Measurements from ENCODE around the gene GATC.

The GATC gene, protein sequence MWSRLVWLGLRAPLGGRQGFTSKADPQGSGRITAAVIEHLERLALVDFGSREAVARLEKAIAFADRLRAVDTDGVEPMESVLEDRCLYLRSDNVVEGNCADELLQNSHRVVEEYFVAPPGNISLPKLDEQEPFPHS
- 29.6 to 45.4 (median 38.8) reads per million in 4 donors for total RNA-seq

DNA sequence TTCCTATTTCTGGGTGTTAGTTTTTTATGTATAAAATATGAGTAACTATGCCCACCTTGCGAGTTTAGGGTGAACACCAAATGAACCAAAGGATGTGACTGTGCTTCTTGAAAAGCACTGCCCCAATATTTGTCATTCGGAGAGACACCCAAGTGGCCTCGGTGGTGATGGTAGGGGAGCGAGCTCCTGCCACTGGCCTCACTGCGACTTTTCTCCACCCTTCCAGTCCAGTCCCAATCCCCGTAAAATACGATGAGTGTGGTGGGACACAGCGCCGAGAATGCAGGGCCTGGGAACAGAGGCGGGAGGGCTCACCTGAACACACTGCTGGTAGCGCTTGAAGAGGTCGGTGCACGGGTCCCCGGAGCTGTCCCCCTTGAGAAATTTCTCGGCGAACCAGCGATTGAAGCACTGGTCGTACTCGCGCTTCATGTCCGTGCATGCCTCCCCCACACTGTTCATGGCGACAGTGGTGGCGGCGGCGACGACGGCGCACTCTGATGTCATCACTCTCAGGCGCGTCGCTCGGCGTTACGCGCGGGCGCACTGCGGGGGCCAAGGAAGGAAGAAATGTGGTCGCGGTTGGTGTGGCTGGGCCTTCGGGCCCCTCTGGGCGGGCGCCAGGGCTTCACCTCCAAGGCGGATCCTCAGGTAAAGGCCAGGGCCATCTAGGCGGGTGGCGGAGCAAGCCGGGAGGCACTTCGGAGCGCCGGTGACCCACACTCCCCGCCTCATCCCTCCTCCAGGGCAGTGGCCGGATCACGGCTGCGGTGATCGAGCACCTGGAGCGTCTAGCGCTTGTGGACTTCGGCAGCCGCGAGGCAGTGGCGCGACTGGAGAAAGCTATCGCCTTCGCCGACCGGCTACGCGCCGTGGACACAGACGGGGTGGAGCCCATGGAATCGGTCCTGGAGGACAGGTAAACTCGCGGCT lies at the start of gene GATC, which contains the start of gene TRIAP1:
Gene GATC, plus strand, starts transcription at position 534 of the 933 bp plus-strand sequence. Its CDS starts 37 bp downstream, at position 571.
Gene TRIAP1, minus strand, starts transcription at position 474 of the 933 bp plus-strand sequence. Its CDS starts 12 bp downstream, at position 462.
- peak; percentile 65 to 86 (median 79) for DNase-seq

DNA sequence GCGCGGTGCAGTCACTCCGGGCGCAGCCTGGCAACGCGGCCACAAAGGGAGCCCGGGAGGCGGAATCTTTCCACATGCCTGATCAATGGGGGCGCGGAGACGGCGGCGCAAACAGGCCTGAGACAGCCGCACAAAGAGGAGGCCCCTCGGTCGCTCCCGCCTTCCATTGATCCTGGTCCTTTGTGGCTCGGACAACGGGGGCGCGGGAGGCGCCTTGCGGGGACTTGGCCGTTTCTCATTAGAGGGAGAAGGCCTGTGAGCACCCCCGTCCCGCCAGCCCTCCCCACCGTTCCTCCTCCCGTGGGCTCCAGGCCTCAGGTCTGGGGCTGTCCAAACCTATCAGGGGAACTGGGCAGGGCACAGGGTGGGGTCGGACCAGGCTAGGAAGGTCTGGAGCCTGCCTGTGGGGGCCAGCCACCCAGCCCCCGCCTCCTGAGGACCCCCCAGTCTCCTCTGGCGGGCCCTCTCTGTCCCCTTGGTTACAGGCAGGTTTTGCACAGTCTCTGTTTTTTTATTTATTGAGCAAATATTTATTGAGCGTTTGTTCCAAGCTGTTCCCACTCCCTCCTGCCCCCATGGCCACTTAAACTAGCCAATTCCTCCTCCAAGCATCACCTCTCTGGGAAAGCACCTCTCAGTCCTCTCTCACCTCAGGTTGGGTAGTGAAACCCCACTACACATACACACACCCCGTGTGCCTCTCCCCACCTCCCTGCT lies 48.3 kb upstream of the GATC start:
- no peak for DNase-seq

DNA sequence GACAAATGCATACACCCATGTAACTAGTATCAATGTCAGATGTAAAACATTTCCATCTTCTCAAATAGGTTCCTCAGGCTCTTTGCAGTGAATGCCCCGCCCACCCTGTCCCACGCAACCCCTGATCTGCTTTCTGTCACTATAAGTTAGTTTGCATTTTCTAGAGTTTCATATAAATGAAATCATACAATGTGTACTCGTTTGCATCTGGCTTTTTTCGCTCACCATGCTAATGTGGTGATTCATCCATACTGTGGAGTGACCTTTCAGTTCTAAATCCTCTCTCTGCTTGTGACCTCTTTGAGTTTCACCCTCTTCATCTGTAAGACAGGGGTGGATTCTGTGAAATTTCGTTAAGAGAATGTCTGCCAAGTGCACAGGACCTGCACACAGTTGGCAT lies 46.7 kb upstream of the GATC start:
- no peak for DNase-seq

DNA sequence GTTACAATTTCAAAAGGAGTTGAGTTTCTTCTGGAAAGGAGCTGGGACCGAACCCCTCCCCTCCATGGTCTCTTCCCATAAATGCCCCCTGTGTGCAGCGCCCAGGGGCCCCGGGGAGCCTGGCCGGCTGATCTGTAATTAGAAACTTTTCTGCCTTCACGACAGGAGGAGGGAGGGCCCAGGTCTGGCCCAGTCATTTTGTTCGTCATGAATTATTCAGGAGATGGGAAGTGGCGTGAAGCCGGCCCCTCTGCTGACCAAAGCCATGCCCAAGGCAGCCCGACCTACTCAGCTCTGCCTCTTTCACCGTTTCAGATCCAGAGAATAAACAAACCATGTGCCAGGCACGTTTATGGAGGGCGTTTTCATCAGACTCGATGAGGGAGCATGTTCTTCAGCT lies 44.0 kb upstream of the GATC start:
- DNase-seq, result no peak

DNA sequence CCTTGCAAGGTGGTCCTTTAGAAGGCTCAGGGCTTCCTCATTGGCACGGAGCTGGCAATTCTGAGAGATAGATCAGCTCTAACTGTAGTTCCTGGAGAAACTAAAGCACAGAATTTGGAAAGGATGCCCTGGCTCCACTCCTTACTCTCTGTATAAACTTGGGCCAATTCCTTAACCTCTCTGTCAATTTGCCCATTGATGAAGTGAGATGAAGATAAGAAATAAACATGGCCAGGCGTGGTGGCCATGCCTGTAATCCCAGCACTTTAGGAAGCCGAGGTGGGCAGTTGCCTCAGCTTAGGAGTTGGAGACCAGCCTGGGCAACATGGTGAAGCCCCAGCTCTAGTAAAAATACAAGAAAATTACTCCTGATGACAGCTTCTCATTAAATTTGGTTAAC lies 42.4 kb upstream of the GATC start:
- no peak for DNase-seq

DNA sequence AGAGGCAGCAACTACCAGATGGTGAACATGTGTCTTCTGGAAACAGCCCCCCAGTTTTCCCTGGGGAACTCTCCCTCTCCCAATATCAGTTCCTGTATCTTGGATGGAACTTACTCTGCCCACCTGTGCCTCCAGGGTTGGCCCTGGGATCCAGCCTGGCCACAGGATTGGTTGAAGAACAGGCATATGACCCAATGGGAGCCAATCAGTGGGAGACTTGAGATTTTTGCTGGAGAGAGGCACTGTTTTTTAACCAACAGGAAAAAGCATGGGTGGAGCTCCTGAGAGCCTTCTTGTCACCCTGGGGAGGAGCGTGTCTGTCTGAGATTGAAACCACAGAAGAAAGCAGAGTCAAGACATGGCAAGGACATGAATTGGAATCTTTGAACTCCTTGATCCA lies 42.0 kb upstream of the GATC start:
- no peak for DNase-seq

DNA sequence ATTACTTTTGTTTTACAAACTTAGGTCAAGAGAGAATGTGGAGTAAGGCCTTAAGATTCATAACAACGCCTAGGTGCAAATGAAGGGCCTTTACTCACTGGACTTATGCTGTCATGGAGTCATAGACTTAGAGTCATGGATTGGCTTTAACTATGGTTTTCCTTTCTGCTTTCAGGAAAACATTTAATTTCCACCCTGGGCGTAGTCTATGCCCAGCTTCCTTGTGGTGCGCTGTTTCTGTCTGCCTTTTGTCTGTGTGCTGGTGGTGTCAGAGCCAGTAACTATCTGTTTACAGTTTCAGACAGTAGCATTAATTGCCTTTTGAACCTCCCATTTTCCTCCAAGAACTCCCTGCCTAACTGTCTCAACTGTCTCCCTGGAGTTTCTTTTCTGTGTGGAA lies 40.2 kb upstream of the GATC start:
- DNase-seq, result no peak

DNA sequence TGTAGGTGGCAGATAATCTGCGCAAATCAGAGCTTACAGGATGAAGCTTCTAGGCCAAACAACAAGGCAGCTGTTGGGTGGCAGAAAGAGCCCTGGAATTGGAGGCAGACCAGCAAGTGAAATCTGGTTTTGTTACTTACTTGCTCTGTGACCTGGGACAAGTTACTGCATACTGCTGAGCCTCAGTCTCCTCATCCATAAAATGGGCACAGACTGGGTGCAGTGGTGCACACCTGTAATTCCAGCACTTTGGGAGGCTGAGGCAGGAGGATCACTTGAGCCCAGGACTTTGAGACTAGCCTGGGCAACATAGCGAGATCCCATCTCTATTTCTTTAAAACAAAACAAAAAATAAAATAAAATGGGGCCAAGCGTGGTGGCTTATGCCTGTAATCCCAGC lies 39.7 kb upstream of the GATC start:
- no peak for DNase-seq

DNA sequence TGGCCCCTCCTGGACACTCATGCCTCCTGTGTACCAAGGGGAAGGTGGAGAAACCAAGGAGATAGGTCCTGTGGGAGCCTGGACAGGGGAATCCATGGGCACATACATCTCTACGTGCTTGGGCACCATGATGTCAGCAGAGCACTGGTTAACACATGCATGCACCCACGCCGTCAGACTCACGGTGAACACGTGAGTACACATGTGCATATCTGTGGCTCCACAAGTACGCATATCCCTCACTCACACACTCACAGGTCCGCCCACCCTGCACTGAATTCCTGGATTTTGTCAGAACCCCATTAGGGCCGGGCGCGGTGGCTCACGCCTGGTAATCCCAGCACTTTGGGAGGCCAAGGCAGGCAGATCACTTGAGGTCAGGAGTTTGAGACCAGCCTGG lies 37.5 kb upstream of the GATC start:
- DNase-seq, result no peak

DNA sequence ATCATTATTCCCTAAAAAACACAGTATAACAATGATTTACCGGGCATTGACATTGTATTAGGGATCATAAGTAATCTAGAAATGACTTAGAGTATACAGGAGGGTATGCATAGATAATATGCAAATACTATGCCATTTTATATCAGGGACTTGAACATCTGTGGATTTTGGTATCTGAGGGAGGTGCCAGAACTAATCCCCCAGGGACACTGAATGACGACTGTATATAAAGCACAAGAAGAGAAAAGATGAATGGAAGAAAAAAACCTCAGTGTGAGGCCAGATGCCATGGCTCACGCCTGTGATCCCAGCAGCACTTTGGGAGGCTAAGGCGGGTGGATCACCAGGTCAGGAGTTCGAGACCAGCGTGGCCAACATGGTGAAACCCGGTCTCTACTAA lies 33.8 kb upstream of the GATC start:
- no peak for DNase-seq

DNA sequence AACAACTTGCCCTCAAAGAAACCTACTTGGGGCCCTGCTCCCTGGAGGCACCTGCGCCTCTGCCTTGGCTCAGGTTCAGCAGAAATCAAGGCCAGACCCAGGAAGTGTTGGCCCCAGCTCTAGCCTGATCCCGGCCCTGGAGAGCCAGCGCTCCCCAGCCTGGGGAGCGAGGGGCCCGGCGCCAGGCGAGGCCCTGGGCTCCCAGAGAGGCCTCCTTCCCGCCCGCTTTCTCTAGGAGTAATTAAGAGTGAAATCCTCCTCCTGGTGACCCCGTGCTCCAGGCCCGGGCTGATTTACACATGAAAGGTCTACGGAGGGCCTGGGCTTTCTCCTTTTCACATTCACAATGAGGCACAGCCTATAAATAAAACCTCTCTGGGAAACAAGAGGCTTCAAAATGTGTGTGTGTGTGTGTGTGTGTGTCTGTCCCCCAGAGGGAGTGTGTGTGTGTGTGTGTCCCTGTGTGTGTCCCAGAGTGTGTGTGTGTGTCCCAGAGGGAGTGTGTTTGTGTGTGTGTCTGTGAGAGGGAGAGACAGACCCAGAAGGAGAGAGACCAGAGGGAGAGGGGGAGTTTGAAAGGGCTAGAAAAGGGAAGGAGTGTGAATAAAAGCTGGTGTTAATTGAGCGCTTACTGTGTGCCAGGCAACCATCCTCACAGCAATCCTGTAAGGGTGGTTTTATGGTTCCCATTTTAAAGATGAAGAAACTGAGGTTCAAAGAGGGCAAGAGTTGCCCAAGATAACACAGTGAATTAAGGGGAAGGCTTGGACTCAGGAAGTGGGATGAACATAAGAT lies 32.1 kb upstream of the GATC start:
- no peak for DNase-seq

DNA sequence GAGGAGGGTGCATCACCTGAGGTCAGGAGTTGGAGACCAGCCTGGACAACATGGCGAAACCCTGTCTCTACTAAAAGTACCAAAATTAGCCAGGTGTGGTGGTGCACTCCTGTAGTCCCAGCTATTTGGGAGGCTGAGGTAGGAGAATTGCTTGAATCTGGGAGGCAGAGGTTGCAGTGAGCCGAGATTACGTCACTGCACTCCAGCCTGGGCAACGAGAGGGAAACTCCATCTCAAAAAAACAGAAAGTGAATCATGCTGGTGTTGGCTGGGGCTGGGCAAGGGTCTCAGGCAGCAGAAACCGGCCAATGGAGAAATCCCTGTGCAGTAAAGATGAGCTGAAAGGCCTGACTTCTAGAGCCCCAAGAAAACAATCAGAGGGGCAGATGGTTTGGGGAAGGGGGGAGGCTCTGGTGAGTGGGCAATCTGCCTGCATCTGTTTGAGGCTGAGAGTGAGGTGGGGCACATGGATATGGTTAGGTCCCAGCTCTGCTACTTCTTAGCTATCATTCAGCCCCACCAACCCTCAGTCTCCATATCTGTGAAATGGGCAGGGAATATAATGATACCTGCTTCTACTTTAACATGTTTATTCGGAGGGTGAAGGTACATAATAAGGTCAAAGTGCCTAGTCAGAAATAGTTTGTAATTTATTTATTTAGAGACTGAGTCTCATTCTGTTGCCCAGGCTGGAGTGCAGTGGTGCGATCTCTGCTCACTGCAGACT lies 29.6 kb upstream of the GATC start:
- no peak for DNase-seq

DNA sequence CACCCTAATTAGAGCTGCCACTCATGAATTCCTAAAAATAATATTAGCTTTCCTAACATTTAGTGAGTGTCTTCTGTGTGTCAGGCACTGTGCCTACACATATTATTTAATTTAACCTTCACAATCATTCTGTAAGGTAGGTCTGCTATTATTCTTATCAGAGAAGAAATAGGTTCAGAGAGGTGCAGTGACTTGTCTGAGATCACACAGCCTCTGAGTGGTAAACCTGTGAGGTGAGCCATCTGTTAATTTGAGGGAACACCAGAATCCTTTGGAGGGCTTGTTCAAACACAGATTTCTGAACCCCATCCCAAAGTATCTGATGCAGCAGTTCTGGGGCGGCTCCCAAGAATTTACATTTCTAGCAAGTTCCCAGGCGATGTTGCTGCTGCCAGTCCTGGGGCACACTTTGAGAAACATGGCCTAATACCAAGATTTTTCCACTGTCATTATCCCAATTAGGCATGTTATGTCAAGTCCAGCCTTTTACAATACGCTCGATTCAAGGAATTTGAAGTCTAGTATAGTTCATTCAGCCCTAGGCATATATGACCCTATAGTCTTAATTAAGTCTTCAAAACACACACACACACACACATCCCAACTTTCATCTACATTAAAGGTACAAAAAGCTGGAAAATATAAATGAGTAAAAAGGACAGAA lies 28.2 kb upstream of the GATC start:
- no peak for DNase-seq

DNA sequence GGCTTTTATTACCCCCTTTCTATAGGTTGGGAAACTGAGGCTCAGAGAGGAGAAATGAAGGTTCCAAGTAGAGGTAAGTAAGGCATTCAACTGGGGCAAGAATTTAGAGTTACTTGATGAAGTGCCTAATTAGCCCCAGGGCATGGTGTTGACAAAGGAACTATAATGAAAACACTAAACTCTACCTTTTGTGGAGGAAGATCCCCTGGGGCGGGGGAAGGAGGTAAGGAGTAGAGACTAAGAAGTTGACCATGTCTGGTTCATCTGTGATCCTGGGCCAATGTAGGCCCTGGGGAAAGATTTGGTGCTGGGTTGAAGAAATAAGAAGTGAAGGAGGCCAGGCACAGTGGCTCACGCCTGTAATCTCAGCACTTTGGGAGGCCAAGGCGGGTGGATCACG lies 24.5 kb upstream of the GATC start:
- DNase-seq, result no peak

DNA sequence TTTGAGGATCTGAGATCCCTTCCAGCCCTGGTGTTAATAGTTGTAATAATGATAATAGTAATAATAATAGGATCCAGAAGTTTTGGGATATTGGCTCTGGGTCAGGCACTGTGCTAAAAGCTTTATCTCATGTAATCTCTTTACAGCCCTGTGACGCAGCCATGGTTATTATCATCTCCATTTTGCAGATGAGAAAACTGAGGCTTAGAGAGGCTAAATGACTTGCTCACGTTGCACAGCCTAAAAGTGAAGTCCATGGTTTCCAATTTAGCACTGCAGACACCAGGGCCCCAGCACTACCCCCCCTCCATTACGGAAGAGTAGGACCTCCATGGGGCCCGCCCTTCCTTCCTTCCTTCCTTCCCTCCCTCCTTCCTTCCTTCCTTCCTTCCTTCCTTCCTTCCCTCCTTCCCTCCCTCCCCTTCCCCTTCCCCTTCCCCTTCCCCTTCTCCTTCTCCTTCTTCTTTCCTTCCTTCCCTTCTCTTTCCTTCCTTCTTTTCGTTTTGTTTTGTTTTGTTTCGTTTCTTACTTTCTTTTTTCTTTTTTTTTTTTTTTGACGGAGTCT lies 23.3 kb upstream of the GATC start:
- DNase-seq, result no peak

DNA sequence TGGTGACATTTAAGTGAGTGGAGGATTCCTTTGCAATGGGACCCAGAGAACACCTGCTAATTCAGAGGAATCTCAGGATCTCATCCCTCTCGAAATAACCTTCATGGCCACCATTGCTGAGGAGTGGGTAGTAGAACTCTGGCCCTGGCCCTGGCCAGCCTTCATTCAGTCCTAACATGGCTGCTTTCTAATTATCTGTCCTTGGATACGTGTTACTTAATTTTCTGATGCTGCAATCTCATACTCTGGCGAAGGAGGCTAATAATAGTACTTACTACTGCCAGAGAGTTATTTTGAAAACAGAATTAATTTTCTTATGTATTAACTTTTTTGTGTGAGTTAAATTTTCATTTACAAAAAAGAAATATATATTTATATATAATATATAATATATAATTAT lies 20.4 kb upstream of the GATC start:
- no peak for DNase-seq

DNA sequence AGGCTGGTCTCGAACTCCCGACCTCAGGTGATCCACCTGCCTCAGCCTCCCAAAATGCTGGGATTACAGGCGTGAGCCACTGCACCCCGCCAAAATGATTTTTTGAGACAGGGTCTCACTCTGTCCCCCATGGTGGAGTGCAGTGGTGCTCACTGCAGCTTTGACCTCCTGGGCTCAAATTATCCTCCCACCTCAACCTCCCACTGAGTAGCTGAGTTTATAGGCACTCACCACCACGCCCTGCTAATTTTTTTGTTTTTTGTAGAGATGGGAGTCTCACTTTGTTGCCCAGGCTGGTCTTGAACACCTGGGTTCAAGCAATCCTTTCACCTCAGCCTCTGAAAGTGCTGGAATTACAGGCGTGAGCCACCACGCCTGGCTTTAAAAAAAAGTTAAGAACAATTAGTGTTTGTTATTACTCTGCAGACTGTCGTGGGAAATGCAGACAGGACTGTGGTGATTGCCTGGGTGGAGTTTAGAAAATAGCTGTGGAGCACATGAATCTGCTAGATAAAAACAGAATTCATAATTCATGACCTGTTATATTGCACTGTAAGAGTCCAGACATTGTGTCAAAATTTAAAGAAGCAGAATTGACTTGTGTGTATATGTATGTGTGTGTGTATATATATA lies 17.5 kb upstream of the GATC start:
- DNase-seq, result no peak

DNA sequence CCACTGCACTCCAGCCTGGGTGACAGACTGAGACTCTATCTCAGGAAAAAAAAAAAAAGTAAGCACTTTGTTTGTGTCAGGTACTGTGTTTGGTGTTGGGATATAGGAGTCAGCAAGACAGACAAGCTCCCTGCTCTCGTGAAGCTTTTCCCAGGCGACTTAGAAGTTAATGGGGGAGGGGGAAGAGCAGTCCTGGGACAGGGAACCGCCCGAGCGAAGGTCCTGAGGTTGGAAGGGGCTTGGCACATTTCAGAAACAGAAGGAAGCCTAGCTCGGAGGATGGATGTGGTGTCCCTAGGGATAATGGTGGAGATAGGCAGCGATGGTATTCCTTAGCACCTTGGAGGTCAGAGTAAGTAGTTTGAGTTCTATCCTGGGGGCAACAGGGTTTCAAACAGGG lies 16.9 kb upstream of the GATC start:
- DNase-seq, result no peak

DNA sequence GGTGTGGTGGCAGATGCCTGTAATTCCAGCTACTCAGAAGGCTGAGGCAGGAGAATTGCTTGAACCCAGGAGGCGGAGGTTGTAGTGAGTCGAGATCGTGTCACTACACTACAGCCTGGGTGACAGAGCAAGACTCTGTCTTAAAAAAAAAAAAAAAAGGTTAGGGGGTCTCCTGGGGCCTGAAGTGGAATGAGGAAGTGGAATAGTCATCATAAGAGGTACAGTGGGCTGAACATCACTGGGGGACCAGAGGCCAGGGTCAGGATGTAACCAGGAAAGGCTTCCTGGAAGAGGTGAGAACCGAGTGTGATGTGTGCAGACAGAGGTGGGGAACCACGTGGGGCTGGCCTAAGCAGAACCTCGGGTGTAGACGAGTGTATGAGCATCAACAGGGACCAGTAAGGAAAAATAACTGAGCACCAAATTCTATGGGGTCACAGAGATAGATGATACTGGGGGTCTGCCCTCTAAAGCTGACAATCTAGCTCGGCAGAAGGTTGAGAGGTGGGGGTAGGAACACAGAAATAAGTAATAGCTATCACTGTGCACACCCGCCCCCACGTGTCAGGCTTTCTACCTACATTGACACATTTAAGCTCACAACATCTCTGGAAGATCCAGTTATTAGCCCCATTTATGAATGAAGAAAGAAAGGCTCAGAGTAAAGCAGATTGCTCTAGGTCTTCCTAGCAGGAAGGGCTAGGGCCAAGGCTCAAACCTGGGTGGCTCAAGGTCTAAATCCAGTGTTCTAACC lies 13.3 kb upstream of the GATC start:
- no peak for DNase-seq

Data from T-helper 1 cell (primary cell).